ENCODE results near the gene LMTK2.

- TF ChIP-seq EZH2 (IDR thresholded peaks at IDR 0.05; ENCODE audit: insufficient read depth, poor library complexity, severe bottlenecking), result no peak
- no peak for TF ChIP-seq EZH2phosphoT487 (IDR thresholded peaks at IDR 0.05; ENCODE audit: insufficient read depth, low read depth)
Measured at GRCh38 chr7:98137826-98138151, 31.1 kb downstream of the LMTK2 start.
